ENCODE data around the gene LHX2. TPM values are rescaled to one million over a fixed set of nuclear protein-coding genes. Genes with fewer than 3 reads are reported as not detected.

Gene LHX2
- total and polyA plus RNA-seq, 12 donors: 0.06 to 0.37 (median 0.24) TPM; not detected in 9

- TF ChIP-seq CTCF (IDR thresholded peaks at IDR 0.05) (no peak), POLR2A (IDR thresholded peaks at IDR 0.05) (no peak)
- WGBS, 4 donors: 6 to 12% (median 9%) methylated on average over 10 to 15 of the region's 15 CpGs
- peaks cover 74% of the 10 kb centered on the region for H3K27me3 ChIP-seq
- H3K36me3 ChIP-seq (replicated peaks in 1 of 2): no peaks in the 10 kb centered on the region
- H3K9me3 ChIP-seq (replicated peaks in 1 of 3): no peaks in the 10 kb centered on the region
- H3K4me1 ChIP-seq (replicated peaks in 1 of 2): peaks cover 0 to 5% of the 10 kb centered on the region in 2 donors
- no peak overlapping the region for H3K4me3 ChIP-seq
- DNase-seq: peak; percentile 38 to 68 (median 49)
- intact Hi-C loops (cut with DNase I): no loop called here
- no peak overlapping the region for H3K27ac ChIP-seq
Measured at GRCh38 chr9:123997665-123998277, 13.8 kb upstream of the LHX2 start.

GRCh38 chr9:123998278-123998925 is 13.2 kb upstream of the LHX2 start:
- no peak overlapping the region for H3K4me3 ChIP-seq
- TF ChIP-seq POLR2A (IDR thresholded peaks at IDR 0.05) (no peak), CTCF (IDR thresholded peaks at IDR 0.05) (no peak)
- no peaks in the 10 kb centered on the region for H3K36me3 ChIP-seq (replicated peaks in 1 of 2)
- no peaks in the 10 kb centered on the region for H3K9me3 ChIP-seq (replicated peaks in 1 of 3)
- peaks cover 0 to 5% of the 10 kb centered on the region in 2 donors for H3K4me1 ChIP-seq (replicated peaks in 1 of 2)
- 25 to 48% (median 40%) methylated on average over 4 to 6 of the region's 6 CpGs for WGBS, 4 donors
- H3K27ac ChIP-seq: no peak overlapping the region
- intact Hi-C loops (cut with DNase I): no loop called here
- no peak for DNase-seq
- H3K27me3 ChIP-seq: peaks cover 80% of the 10 kb centered on the region

GRCh38 chr9:123998970-123999621 is 12.5 kb upstream of the LHX2 start:
- WGBS, 4 donors: 3 to 6% (median 5%) methylated on average over 20 to 43 of the region's 43 CpGs
- intact Hi-C loops (cut with DNase I): no loop called here
- no peak for DNase-seq
- H3K4me3 ChIP-seq: peak overlapping the region in 1 of 4 donors; percentile 44
- H3K27me3 ChIP-seq: peaks cover 83% of the 10 kb centered on the region
- H3K9me3 ChIP-seq (replicated peaks in 1 of 3): no peaks in the 10 kb centered on the region
- peaks cover 0 to 5% of the 10 kb centered on the region in 2 donors for H3K4me1 ChIP-seq (replicated peaks in 1 of 2)
- TF ChIP-seq CTCF (IDR thresholded peaks at IDR 0.05) (no peak), POLR2A (IDR thresholded peaks at IDR 0.05) (no peak)
- no peak overlapping the region for H3K27ac ChIP-seq
- H3K36me3 ChIP-seq (replicated peaks in 1 of 2): no peaks in the 10 kb centered on the region

- Histone ChIP-seq H3K4me3 (peak overlapping the region in 1 of 4 donors; percentile 44), H3K36me3 (replicated peaks in 1 of 2) (no peaks in the 10 kb centered on the region), H3K27ac (no peak overlapping the region), H3K9me3 (replicated peaks in 1 of 3) (no peaks in the 10 kb centered on the region), H3K4me1 (replicated peaks in 1 of 2) (peaks cover 0 to 5% of the 10 kb centered on the region in 2 donors), H3K27me3 (peaks cover 83% of the 10 kb centered on the region)
- no peak for DNase-seq
- WGBS, 4 donors: 0 to 1% methylated on average over 43 to 60 of the region's 64 CpGs; no CpG with 5 or more reads in 2 of the 4 donors
- TF ChIP-seq POLR2A (IDR thresholded peaks at IDR 0.05) (no peak), CTCF (IDR thresholded peaks at IDR 0.05) (no peak)
- intact Hi-C loops (cut with DNase I): no loop called here
Measured at GRCh38 chr9:123999661-124000060, 11.9 kb upstream of the LHX2 start.

Data from adrenal gland (tissue), 12 donors.